AG09309 (cell line): ENCODE results near the gene GAST.
A peak's percentile ranks its signal among the peaks of the same experiment; 100 is the strongest.

Experiments used
- DNase-seq: peaks from one replicate; pipeline ENCODE4 v3.0.0-alpha.2; 2010; ENCODE audit warnings: low read depth
- H3K4me3 ChIP-seq: 2 replicates; pipeline ENCODE4 v1.5.1; 2011; ENCODE audit warnings: mild to moderate bottlenecking, low read depth, low read length, moderate library complexity; ENCODE audit not compliant: control insufficient read depth
- TF ChIP-seq, protein P1 (sequence below): IDR thresholded peaks from 2 replicates; pipeline ENCODE4 v1.5.1; 2011; ENCODE audit warnings: mild to moderate bottlenecking, low read depth, low read length, inconsistent platforms; ENCODE audit not compliant: insufficient read depth, control insufficient read depth; ENCODE audit errors: missing control alignments

Gene GAST

DNA sequence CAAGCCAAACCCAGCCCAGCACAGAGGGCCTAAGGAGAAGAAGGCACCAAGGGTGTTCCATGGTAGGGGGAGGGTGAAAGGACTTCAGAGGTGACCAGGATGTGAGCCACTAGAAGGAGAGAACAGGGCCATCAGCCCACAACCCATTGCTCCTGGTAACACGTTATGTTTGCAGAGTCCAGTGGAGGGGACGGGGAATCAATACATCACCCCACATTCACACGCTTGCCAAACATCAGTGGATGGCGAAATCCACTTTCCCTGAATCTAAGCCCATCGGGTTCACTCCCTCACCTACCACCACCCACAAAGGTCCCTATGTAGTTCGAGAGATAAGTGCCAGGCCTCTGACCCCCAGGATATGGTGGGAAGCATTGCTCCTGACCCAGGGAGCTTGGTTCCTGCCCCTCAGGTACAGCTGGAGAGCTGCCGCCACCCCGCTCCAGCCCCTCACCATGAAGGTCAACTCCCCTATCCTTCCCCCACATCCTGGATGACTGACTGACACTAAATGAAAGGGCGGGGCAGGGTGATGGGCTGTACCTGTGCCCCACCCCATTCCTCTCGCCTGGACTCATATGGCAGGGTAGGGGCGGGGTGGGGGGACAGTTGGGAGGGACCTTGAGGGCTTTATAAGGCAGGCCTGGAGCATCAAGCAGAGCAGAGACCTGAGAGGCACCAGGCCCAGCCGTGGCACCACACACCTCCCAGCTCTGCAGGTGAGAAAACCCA is at the start of gene GAST:
Gene GAST (plus strand): TSS at position 663 of the 732 bp plus-strand sequence. CDS start 3,106 bp downstream, outside the sequence.
- no peak within 1 kb of the TSS for H3K4me3 ChIP-seq
- DNase-seq: no peak
- TF ChIP-seq, protein P1, sequence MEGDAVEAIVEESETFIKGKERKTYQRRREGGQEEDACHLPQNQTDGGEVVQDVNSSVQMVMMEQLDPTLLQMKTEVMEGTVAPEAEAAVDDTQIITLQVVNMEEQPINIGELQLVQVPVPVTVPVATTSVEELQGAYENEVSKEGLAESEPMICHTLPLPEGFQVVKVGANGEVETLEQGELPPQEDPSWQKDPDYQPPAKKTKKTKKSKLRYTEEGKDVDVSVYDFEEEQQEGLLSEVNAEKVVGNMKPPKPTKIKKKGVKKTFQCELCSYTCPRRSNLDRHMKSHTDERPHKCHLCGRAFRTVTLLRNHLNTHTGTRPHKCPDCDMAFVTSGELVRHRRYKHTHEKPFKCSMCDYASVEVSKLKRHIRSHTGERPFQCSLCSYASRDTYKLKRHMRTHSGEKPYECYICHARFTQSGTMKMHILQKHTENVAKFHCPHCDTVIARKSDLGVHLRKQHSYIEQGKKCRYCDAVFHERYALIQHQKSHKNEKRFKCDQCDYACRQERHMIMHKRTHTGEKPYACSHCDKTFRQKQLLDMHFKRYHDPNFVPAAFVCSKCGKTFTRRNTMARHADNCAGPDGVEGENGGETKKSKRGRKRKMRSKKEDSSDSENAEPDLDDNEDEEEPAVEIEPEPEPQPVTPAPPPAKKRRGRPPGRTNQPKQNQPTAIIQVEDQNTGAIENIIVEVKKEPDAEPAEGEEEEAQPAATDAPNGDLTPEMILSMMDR: no peak

DNA sequence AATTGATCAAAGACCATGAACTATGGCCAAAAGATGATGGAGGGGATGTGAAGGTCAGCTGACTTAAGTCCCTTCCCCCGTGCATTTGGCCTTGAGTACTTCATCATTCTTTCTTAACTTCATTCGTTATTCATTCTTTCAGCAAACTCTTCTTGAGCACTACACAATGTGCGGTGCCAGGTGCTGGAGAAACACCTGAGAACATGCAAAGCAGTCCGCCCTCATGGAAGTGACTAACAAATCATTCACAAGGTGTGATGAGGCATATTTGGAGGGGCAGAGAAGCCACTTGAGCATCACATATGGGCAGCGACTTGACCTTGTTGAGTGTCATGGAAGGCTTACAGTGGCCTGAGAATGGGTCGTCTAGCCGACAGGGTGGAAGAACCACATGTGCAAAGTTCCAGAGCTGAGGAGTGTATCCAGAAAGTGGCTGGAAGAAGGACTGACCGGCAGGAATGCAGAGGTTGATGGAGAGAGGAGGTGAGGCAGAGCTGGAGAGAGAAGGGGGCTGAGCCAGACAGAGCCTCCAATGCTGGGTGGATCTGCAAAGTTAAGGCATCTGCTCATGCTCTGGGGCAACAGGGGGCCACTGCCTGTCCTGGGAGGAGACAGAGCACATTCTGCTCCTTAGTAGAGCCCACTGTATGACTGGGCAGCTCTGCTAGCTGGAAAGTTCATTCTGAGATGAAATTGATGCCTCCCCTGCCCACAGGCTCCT is 48.5 kb upstream of the GAST start:
- H3K4me3 ChIP-seq: no peak overlapping the region
- TF ChIP-seq, protein P1: no peak
- DNase-seq: no peak

GRCh38 chr17:41664172-41664457 is 48.0 kb upstream of the GAST start:
- no peak for DNase-seq
- TF ChIP-seq, protein P1: no peak
- H3K4me3 ChIP-seq: no peak overlapping the region

- DNase-seq: no peak
- H3K4me3 ChIP-seq: no peak overlapping the region
- TF ChIP-seq, protein P1: no peak
These were observed 47.3 kb upstream of the GAST start for GRCh38 chr17:41664587-41665565.

GRCh38 chr17:41665566-41666236 is 46.4 kb upstream of the GAST start:
- DNase-seq: no peak
- TF ChIP-seq, protein P1: peak; percentile 73

GRCh38 chr17:41666237-41666641 is 45.9 kb upstream of the GAST start:
- no peak overlapping the region; the same call in 1 of the 2 replicates for H3K4me3 ChIP-seq
- DNase-seq: no peak

More at GRCh38 chr17:41665566-41666236, 46.4 kb upstream of the GAST start:
- H3K4me3 ChIP-seq: peak overlapping the region; percentile 34

More at GRCh38 chr17:41666237-41666641, 45.9 kb upstream of the GAST start:
- TF ChIP-seq, protein P1: no peak
